ENCODE data around the gene STK35. TPM values are rescaled to one million over a fixed set of nuclear protein-coding genes. Genes with fewer than 3 reads are reported as not detected.

The STK35 gene
- total RNA-seq, 2 experiments from 2014 or later, result 19.1 to 19.9 TPM

DNA sequence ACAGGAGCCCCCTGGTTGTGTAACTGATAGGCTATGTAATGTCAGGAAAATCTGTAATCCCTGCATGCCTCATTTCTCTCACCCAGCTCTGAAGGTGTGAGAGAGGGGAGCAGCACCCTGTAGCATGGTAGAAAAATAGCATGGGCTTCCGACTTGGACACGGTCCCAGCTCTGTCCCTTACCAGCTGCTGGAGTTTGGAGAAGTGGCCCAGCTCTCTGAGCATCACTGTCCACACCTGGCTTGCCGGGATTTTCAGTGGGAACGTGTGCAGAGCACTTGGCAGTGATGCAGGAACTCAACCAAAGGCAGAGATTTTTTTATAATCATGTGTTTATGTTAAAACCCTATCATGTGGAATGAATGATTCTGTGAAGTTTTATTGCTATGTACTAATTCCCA, 34.6 kb downstream of the STK35 start:
- H3K36me3 Mint-ChIP-seq, result peaks cover 11% of the 10 kb centered on the region
- H3K27me3 Mint-ChIP-seq, result no peaks in the 10 kb centered on the region
- no peak overlapping the region for H3K4me3 Mint-ChIP-seq
- DNase-seq, result no peak
- no peaks in the 10 kb centered on the region for H3K9me3 Mint-ChIP-seq
- no peak overlapping the region for H3K27ac Mint-ChIP-seq
- H3K4me1 Mint-ChIP-seq, result peaks cover 25% of the 10 kb centered on the region

DNA sequence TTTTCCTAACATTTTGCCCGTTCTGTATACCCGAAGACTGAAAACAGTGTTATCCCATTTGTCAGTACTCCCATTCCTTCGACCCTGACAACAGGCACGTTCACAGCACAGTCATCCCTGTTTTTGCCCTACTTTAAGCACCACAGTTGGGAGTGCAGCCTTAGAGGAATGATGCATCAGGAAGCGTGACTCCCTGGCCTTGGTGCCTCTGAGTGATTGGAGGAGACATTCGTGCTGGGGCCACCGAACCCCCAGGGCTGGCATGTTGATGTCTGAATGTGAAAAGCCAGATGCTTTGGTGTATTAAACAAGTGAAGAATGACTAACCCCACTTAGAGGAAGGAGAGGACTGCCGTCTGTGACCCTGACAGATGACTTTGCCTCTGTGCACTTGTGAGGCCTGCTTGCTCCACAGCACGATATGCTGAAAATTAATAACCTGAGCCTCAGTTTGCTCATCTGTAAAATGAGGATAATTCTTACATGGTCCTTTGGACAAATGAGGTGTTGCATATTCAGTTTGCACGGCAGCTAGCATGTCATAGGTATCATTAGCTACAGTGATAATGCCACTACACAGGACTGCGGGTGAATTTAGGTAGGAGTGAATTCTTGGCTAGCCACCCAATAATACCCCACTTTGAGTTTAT, 36.0 kb downstream of the STK35 start:
- Mint-ChIP-seq H3K27me3 (no peaks in the 10 kb centered on the region), H3K36me3 (peaks cover 5% of the 10 kb centered on the region), H3K9me3 (no peaks in the 10 kb centered on the region), H3K4me1 (peaks cover 26% of the 10 kb centered on the region), H3K27ac (no peak overlapping the region), H3K4me3 (no peak overlapping the region)
- no peak for DNase-seq

DNA sequence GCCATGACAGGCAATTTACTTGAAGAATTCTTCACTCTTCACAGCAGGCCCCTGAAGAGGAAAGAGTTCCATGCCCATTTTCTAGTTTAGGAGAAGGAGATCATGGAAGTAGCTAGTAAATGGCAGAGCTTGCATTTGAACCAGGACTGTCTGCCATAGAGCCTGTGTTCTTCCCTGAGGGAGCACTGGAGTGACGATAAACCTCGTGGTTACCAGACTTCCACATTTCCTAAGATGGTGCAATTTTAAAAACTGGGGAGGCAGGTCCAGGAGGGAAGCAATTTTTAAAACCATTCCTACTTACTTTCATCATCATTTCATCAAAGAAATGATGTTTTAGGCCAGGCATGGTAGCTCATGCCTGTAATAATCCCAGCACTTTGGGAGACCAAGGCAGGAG, 36.8 kb downstream of the STK35 start:
- H3K9me3 Mint-ChIP-seq, result no peaks in the 10 kb centered on the region
- no peak overlapping the region for H3K4me3 Mint-ChIP-seq
- DNase-seq, result no peak
- H3K27ac Mint-ChIP-seq, result no peak overlapping the region
- peaks cover 5% of the 10 kb centered on the region for H3K36me3 Mint-ChIP-seq
- peaks cover 20% of the 10 kb centered on the region for H3K4me1 Mint-ChIP-seq
- H3K27me3 Mint-ChIP-seq, result no peaks in the 10 kb centered on the region

DNA sequence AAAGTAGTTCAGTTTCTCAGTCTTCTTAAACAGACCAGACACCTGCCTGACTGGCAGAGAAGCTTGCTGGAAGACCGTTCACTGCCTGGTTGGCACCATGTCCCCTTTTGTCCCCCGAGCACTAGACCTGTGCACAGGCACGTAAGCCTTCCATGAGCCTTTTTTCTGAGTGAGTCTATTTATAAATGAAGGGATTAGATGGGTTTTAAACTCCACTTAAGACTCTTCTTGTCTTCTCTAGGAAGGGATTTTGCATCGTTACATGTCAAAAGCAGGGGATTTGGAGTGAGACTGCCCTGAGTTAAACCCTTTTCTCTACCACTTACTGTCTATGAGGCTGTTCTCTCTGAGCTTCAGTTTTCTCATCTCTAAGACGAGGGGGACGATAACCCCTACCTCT, 37.6 kb downstream of the STK35 start:
- Mint-ChIP-seq H3K36me3 (peaks cover 5% of the 10 kb centered on the region), H3K27ac (no peak overlapping the region), H3K4me3 (no peak overlapping the region), H3K9me3 (no peaks in the 10 kb centered on the region), H3K4me1 (peaks cover 23% of the 10 kb centered on the region), H3K27me3 (no peaks in the 10 kb centered on the region)
- no peak for DNase-seq

DNA sequence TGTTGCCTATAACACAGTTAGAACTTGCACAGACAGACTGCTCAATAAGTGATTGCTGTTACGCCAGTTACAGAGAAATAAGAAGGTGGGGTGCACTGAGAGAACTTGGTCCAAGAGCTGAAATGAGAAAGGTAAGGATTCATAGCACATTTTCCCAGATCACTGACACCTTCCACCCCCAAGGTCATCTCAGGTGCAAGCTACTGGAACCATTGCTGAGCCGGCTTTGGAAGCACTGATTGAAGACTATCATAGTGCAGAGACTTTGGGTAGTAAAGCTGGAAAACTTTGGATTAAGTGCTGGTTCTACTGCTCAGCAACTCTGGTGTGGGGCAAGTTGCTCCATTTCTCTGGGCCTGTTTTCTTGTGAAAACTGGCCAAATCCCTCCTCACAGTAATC, 38.1 kb downstream of the STK35 start:
- Mint-ChIP-seq H3K4me1 (peaks cover 23% of the 10 kb centered on the region), H3K36me3 (peaks cover 5% of the 10 kb centered on the region), H3K27me3 (no peaks in the 10 kb centered on the region), H3K9me3 (no peaks in the 10 kb centered on the region), H3K4me3 (no peak overlapping the region), H3K27ac (no peak overlapping the region)
- DNase-seq, result no peak

DNA sequence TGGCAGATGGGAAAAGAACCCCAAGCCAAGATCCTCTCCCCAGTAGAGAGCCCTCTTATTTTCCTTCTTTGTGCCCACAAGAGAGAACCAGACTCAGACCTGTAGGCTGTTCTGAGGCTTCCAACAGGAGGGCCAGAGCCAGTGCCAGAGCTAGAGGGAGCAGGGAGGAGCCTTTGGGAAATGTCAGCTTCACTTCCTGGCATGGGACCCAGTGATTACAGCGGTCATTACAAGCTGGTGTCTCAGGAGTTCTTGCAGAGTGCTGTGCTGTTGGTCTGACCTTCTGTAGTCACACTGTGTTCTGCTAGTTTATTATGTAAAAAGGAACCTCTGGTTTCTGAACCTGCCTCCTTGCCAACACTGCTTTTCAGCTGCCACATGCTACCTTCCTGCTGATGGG, 38.9 kb downstream of the STK35 start:
- Mint-ChIP-seq H3K4me1 (peaks cover 23% of the 10 kb centered on the region), H3K27me3 (no peaks in the 10 kb centered on the region), H3K9me3 (no peaks in the 10 kb centered on the region), H3K4me3 (no peak overlapping the region), H3K27ac (no peak overlapping the region), H3K36me3 (peaks cover 8% of the 10 kb centered on the region)
- no peak for DNase-seq

DNA sequence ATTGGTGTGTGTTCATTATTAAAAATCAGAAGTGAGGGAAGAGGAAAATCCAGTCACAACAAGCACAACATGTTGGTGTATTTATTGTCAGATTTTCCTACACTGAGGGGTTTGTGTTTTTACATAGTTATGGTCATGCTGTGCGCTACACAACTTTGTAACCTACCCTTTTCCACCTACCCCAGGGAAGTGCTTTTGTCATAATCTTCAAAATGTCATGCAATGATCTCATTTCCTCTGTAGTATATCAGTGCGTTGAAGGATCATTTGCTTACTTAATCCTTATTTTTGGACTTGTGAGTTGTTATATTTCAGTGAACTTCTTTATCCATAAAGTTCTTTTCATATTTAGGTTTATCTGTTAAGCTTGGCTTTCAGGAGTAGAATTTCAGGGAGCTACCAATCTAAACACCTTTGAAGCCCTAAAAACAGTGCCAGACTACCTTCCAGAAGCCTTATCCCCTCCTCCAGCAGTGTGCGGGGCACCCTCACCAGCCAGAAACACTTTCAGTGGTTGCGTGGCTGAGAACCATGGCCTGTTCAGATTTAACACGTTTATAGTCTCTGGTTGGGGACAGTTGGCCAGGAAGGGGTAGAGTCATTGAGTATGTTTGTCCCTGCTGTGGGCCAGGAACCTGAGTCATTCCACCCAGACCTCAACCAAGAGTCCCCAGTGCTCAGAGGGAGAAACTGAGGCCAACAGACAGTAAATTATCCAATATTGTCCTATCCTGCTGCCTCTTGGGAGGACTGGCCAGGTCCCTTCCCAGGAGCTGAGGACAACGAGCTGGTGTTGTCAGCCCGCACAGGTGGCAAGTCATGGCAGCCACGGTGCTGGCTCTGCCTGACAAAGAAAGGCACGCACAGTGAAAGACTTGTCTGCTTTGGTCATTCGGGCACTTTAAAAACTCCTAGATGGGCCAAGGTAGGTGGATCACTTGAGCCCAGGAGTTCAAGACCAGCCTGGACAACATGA, 40.3 kb downstream of the STK35 start:
- Mint-ChIP-seq H3K9me3 (no peaks in the 10 kb centered on the region), H3K4me1 (peaks cover 19% of the 10 kb centered on the region), H3K27me3 (no peaks in the 10 kb centered on the region), H3K36me3 (peaks cover 8% of the 10 kb centered on the region), H3K4me3 (no peak overlapping the region), H3K27ac (no peak overlapping the region)
- no peak for DNase-seq

DNA sequence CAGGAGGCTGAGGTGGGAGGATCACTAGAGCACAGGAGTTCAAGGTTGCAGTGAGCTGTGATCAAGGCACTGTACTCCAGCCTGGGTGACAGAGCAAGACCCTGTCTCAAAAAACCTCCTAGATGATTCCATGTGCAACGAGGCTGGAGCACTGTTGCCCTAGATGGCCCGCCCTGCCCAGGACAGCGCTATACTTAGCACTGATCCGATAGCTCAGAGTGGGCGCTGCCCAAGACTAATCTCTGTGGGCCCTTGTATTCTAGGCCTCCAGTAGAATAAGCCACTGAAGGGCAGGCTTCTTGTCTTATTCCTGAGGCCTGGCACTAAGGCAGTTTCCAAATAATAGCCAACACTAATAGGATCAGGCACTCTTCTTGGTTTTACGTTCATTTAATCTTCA, 41.0 kb downstream of the STK35 start:
- DNase-seq, result no peak
- Mint-ChIP-seq H3K27me3 (no peaks in the 10 kb centered on the region), H3K9me3 (no peaks in the 10 kb centered on the region), H3K27ac (no peak overlapping the region), H3K36me3 (peaks cover 5% of the 10 kb centered on the region), H3K4me1 (peaks cover 19% of the 10 kb centered on the region), H3K4me3 (no peak overlapping the region)

DNA sequence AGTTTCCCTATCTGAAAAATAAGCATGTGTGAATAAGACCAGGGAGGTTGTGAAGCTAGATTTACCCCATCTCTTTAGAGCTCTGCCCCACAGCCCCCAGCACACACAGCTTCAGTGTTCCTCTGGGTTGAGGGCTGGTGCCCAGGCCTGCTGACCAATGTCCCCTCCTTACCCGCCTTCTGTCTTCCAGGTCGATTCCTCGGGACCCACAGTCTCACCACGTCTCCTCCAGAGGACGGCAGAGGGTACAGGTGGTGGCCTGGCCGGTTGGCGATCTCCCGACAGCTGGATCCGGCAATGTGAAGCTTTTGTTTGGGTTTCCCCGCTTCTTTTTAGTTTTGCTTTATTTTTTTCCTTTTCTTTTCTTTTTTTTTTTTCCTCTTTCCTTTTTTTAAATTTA, 42.0 kb downstream of the STK35 start:
- H3K36me3 Mint-ChIP-seq, result peaks cover 5% of the 10 kb centered on the region
- peaks cover 19% of the 10 kb centered on the region for H3K4me1 Mint-ChIP-seq
- no peak overlapping the region for H3K27ac Mint-ChIP-seq
- no peak overlapping the region for H3K4me3 Mint-ChIP-seq
- DNase-seq, result no peak
- no peaks in the 10 kb centered on the region for H3K9me3 Mint-ChIP-seq
- H3K27me3 Mint-ChIP-seq, result no peaks in the 10 kb centered on the region

DNA sequence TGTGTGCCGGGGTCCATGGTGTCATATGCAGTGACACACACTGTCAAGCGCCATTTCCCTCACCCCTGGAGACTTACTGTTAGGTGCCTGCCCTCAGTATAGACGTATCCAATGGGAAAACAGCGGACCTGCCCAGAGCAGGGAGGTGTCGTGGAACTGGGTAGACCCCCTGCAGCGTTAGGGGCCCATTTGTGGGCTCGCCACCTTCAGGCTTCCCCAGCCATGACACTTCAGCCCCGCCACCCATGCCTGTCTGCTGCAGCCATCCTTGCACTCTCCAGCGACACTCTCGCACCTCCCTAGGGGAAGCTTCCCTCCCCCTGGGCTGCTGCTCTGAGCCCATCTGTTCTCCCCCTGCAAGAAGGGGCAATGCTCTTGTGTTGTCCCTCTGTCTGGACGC, 43.2 kb downstream of the STK35 start:
- no peak for DNase-seq
- Mint-ChIP-seq H3K4me3 (no peak overlapping the region), H3K36me3 (peaks cover 5% of the 10 kb centered on the region), H3K27ac (no peak overlapping the region), H3K4me1 (peaks cover 16% of the 10 kb centered on the region), H3K9me3 (no peaks in the 10 kb centered on the region), H3K27me3 (no peaks in the 10 kb centered on the region)

DNA sequence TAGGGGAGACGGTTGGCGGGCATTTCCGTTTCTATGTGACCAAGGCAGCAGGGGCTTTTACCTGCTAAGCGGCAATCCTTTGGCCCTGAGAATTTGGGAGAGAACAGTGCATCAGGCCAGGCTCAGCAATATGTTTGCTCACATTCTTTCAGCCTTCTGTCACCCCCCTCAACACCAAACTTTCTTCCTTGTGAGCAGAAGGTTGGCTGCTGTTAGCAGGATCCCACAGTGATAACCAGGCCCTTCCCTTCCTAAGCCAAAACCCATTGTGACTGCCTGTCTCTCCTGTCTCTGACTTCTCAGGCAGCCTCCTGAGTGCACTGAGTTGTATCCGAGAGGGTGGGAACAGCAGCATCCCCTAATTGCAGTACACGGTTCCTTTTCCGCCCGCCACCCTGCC, 43.7 kb downstream of the STK35 start:
- H3K27me3 Mint-ChIP-seq, result no peaks in the 10 kb centered on the region

DNA sequence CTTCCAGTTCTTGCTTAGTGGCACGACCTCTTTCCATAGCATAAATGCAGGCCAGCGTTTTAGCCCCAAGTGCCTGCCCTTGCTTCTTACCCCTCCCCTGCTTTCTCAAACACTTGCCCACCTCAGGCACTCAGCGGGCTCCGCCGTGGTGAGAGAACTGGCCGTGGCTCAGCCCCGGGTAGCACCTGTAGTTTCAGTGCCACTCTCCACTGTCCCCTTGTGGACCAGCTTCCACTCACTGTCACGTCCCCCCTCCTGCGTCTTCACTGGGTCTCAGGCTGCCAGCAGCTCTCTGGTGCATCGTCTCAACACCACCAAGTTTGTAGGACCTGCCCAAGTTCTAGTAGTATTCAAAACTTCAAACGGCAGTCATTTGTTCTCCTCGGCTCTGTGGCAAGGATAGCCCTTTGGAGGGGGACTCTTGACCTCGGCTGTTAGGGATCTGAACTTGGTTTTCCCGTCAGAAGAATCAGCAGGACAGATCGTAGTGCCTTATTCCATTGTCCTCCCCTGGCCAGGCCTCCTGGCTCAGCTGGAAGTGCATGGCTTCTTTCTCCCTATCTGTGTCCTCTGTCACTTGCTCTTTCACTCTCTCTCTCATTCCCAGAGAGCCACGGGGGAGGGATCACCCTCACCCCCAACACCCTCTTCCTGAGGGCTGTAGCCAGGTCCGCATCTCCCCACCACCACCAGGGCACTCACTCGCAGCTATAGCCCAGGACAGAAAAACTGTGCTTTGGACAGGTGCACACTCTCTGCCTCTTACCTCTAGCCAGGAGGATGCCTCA, 44.6 kb downstream of the STK35 start:
- peaks cover 5% of the 10 kb centered on the region for H3K36me3 Mint-ChIP-seq
- no peak overlapping the region for H3K4me3 Mint-ChIP-seq
- no peak for DNase-seq
- H3K27ac Mint-ChIP-seq, result no peak overlapping the region
- peaks cover 10% of the 10 kb centered on the region for H3K4me1 Mint-ChIP-seq
- no peaks in the 10 kb centered on the region for H3K27me3 Mint-ChIP-seq
- no peaks in the 10 kb centered on the region for H3K9me3 Mint-ChIP-seq

More for the DNA sequence above, 43.7 kb downstream of the STK35 start:
- H3K9me3 Mint-ChIP-seq, result no peaks in the 10 kb centered on the region
- no peak overlapping the region for H3K4me3 Mint-ChIP-seq
- peaks cover 5% of the 10 kb centered on the region for H3K36me3 Mint-ChIP-seq
- DNase-seq, result no peak
- H3K27ac Mint-ChIP-seq, result no peak overlapping the region
- H3K4me1 Mint-ChIP-seq, result peaks cover 16% of the 10 kb centered on the region

DNA sequence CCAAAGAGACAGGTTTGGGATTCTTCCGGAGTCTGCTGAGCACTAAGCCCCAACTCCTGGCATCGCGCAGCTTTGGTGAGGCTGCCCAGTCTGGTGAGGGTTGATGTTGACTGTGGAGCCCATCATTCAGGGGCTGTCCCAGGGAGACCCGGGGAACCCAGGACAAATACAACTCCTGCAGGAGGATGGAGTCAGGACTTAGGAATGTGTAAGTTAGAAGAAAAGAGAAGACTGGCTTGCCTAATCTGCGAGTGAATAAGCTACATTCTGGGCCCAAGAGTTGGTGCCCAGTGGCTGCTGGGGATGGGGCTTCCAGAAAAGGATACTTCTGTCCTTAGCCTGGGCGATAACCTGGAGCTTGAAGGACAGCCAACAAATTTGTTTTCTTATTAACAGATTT, 47.9 kb downstream of the STK35 start:
- Mint-ChIP-seq H3K4me3 (no peak overlapping the region), H3K27ac (no peak overlapping the region), H3K4me1 (no peaks in the 10 kb centered on the region), H3K27me3 (no peaks in the 10 kb centered on the region), H3K36me3 (peaks cover 3% of the 10 kb centered on the region), H3K9me3 (no peaks in the 10 kb centered on the region)
- no peak for DNase-seq

DNA sequence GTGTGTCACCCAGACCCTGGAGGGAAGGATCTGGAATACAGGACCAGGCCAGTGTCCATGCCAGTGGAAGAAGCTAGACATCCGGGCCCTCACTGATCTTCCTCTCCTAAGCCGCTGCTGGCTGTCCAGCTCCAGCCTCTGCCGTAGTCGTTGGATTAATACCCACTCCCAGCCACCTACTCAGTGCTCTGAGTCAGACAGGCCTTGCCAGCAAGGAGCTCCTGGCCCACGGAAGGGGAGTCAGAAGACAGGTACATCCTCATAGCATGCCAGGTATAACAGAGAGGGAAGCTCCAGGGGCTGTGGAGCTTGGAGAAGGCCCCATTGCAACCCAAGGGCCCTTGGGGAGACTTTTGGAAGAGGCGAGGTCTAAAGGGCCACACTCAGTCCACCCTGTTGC, 49.0 kb downstream of the STK35 start:
- DNase-seq, result no peak
- H3K9me3 Mint-ChIP-seq, result no peaks in the 10 kb centered on the region
- no peaks in the 10 kb centered on the region for H3K4me1 Mint-ChIP-seq
- H3K36me3 Mint-ChIP-seq, result no peaks in the 10 kb centered on the region
- H3K27me3 Mint-ChIP-seq, result no peaks in the 10 kb centered on the region
- no peak overlapping the region for H3K27ac Mint-ChIP-seq
- H3K4me3 Mint-ChIP-seq, result no peak overlapping the region

DNA sequence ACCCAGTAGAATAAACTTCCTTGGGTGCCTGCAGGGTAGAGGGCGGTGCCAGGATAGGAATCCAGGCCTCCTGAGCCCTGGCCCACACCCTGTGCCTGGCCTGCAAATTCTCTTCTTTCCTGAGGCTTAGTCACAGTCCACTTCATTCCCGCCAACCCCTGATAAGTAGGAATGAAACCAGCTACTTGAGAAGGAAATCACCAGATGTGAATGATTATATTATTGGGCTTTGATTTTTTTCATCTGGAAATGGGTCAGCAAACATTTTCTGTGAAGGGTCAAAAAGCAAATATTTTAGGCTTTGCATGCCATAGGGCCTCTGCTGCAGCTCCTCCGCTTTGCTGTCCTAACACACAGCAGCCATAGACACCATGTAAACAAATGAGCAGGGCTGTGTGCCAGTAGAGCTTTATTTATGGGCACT, 50.2 kb downstream of the STK35 start:
- H3K27ac Mint-ChIP-seq, result no peak overlapping the region
- no peaks in the 10 kb centered on the region for H3K4me1 Mint-ChIP-seq
- no peak overlapping the region for H3K4me3 Mint-ChIP-seq
- H3K9me3 Mint-ChIP-seq, result no peaks in the 10 kb centered on the region
- no peaks in the 10 kb centered on the region for H3K27me3 Mint-ChIP-seq
- H3K36me3 Mint-ChIP-seq, result no peaks in the 10 kb centered on the region
- no peak for DNase-seq
